ENCODE measurements around the gene GNL1.
"Not testable (repeated sequence)": the region's sequence is repeated elsewhere in the genome, so short reads cannot be mapped to it uniquely, and the experiment has no call there.

The GNL1 gene

DNA sequence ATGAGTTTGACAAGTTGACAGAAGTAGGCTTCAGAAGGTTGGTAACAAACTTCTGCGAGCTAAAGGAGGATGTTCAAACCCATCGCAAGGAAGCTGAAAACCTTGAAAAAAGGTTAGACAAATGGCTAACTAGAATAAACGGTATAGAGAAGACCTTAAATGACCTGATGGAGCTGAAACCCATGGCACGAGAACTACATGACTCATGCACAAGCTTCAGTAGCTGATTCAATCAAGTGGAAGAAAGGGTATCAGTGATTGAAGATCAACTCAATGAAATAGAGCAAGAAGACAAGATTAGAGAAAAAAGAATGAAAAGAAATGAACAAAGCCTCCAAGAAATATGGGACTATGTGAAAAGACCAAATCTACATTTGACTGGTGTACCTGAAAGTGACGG, 34.3 kb downstream of the GNL1 start:
- not testable (repeated sequence) for DNase-seq

DNA sequence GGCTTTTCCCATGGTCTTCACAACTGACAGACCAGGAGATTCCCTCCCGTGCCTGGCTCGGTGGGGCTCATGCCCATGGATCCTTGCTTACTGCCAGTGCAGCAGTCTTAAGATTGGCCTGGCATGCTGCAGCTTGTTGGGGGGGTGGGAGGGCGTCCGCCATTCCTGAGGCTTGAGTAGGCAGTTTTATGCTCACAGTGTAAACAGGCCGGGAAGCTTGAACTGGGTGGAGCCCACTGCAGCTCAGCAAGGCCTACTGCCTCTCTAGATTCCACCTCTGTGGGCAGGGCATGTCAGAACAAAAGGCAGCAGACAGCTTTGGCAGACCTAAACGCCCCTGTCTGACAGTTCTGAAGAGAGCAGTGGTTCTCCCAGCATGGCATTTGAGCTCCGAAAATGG, 35.2 kb downstream of the GNL1 start:
- DNase-seq, result not testable (repeated sequence)

DNA sequence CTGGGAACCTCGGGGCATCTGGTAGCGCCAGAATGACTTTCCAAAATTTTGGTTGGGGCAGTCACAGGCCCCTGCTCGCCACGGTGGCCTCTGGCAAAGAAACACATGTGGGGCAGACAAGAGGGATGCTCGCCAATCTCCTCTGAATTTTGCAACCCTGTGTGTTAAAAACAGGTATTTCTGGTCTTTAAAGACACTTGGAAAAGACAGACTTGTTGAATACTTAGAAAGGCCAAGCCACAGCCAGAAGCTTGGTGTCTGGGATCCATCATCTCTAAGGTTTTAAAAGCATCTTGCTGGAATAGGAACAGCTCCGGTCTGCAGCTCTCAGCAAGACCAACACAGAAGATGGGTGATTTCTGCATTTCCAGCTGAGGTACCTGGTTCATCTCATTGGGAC, 35.8 kb downstream of the GNL1 start:
- no peak for DNase-seq

GRCh38 chr6:30518505-30519145, 37.7 kb downstream of the GNL1 start:
- peak; percentile 39 to 43 for DNase-seq

DNA sequence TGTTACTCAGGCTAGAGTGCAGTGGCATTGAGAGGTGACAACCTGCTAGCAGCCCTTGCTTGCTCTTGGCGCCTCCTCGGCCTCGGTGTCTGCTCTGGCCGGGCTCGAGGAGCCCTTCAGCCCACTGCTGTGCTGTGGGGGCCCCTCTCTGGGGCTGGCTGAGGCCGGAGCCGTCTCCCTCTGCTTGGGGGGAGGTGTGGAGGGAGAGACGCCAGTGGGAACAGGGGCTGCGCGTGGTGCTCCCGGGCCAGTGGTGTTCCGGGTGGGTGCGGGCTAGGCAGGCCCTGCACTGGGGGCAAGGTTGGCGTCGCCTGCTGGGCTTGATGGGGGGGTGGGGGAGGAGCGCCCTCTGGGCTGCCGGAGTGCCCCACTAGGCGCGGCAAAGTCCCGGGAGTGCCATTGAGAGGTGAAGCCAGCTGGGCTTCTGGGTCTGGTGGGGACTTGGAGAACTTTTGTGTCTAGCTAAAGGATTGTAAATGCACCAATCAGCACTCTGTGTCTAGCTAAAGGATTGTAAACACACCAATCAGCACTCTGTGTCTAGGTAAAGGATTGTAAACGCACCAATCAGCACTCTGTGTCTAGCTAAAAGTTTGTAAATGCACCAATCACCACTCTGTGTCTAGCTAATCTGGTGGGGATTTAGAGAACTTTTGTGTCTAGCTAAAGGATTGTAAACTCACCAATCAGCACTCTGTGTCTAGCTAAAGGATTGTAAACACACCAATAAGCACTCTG, 38.4 kb downstream of the GNL1 start:
- not testable (repeated sequence) for DNase-seq

DNA sequence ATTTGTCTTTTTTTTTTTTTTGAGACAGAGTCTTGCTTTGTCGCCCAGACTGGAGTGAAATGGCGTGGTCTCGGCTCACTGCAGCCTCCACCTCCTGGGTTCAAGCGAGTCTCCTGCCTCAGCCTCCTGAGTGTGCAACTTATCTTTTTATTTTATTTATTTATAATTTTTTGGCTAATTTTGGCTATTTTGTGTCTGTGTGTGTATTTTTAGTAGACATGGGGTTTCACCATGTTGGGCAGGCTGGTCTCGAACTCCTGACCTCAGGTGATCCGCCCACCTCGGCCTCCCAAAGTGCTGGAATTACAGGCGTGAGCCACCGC, 39.6 kb downstream of the GNL1 start:
- DNase-seq, result not testable (repeated sequence)

DNA sequence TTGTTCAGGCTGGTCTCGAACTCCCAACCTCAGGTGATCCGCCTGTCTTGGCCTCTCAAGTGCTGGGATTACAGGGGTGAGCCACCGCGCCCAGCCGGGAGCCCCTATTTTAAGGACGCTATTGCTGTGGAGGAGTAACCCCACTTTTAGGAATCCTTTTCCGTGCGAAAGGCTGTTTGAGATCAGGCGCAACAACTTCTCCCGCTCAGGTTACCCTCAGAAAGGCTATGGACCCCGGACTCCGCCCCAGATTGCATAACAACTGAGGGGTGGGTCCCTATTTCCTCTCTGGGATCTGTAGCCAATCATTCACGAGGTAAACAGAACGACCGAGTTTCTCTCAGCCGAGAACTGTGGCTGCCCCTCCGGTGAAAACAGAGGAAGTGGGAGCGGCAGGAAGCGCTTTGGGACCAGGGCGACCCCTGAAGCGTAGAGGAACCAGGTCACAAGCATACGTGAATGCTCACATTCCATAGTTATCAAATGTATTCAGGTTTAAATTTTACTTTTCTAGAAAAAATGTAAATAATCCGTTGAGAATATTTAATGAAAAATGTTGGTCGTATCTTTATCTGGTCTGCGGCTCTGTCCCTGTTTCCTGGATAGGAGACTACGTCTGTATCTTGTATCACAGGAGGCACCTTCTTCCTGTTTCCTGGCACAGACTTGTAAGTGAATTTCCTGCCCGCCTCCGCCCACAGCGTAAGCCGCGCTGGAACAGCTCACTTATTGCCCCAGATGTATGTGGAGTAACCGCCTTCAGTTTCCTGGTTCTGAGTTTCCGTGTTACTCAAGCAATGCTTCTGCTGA, 40.1 kb downstream of the GNL1 start:
- peak; percentile 92 to 93 for DNase-seq

DNA sequence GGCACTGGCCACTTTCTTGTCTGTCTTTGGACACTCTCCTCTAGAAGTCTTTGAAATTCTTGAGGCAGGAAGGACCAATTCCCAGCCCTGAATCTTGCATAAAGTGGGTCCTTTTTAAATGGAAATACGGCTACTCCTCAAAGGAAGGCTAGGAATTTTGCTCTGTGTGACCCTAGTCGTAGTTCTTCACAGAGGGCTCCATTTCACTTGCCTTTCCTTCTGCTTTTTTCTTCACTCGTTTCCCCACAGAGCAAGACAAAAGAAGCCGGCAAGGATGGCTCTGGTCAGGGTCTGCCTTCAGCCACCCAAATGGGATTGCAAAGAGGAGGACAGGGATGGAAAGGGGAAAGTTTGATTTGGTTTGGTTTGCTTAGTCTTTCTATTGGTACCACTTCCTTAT, 41.2 kb downstream of the GNL1 start:
- DNase-seq, result no peak

GRCh38 chr6:30513451-30513850, 42.8 kb downstream of the GNL1 start:
- DNase-seq, result no peak

- DNase-seq, result no peak
Measured at GRCh38 chr6:30511169-30511546, 45.1 kb downstream of the GNL1 start.

GRCh38 chr6:30510419-30511168, 45.7 kb downstream of the GNL1 start:
- no peak for DNase-seq

GRCh38 chr6:30508890-30509736, 47.2 kb downstream of the GNL1 start:
- peak in 1 of 2 donors; percentile 75 for DNase-seq

GRCh38 chr6:30507849-30508827, 48.2 kb downstream of the GNL1 start:
- no peak for DNase-seq

GRCh38 chr6:30500421-30501355, 55.6 kb downstream of the GNL1 start:
- DNase-seq, result no peak

- not testable (repeated sequence) for DNase-seq
Measured at GRCh38 chr6:30498705-30499104, 57.6 kb downstream of the GNL1 start.

DNA sequence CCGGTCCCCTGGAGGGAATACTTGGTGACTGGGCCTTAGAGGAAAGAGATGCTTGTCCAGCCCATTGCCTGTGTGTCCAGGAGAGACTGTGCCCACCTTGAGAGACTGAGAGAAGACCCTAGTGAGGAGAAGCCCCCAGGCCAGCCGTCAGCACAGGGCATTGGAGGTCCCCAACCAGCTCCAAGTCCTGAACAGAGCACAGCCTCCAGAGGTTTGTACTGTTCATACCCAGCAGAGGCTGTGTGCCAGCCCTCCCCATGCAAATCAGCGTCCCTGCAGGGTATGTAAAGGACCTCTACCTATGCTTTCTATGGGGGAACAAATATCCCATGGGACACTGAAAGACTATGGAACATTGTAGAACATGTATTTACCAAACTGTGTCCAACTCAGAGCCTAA, 58.6 kb downstream of the GNL1 start:
- no peak for DNase-seq

- not testable (repeated sequence) for DNase-seq
Measured at GRCh38 chr6:30497261-30497599, 59.1 kb downstream of the GNL1 start.

GRCh38 chr6:30495993-30496392, 60.3 kb downstream of the GNL1 start:
- no peak for DNase-seq

DNA sequence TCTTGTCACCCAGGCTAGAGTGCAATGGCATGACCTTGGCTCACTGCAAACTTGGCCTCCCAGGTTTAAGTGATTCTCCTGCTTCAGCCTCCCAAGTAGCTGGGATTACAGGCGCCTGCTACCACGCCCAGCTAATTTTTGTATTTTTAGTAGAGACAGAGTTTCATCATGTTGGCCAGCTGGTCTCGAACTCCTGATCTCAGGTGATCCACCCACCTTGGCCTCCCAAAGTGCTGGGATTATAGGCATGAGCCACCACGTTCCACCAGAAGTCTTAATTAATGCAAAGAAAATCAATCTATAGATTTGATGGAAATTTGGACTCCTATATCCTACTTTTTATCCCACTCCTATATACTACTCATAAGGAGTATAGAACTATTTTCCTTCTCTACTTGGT, 61.2 kb downstream of the GNL1 start:
- DNase-seq, result peak in 1 of 2 donors; percentile 30

All from CD4-positive, alpha-beta T cell treated with Interleukin-1 beta for 1 hour (primary cell).